AG09309 (cell line): ENCODE measurements around the gene ZFHX2.

Source experiments
- DNase-seq: peaks from one replicate; pipeline ENCODE4 v3.0.0-alpha.2; 2010; ENCODE audit warnings: low read depth
- H3K4me3 ChIP-seq: 2 replicates; pipeline ENCODE4 v1.5.1; 2011; ENCODE audit warnings: mild to moderate bottlenecking, low read depth, low read length, moderate library complexity; ENCODE audit not compliant: control insufficient read depth
- CTCF ChIP-seq: IDR thresholded peaks from 2 replicates; pipeline ENCODE4 v1.5.1; 2011; ENCODE audit warnings: mild to moderate bottlenecking, low read depth, low read length, inconsistent platforms; ENCODE audit not compliant: insufficient read depth, control insufficient read depth; ENCODE audit errors: missing control alignments

ZFHX2 gene

GRCh38 chr14:23582906-23583760 lies 31.6 kb upstream of the ZFHX2 start:
- no peak for DNase-seq
- H3K4me3 ChIP-seq = no peak overlapping the region
- TF ChIP-seq CTCF = no peak

GRCh38 chr14:23580948-23581281 lies 29.4 kb upstream of the ZFHX2 start:
- no peak for TF ChIP-seq CTCF
- DNase-seq = no peak
- no peak overlapping the region for H3K4me3 ChIP-seq

GRCh38 chr14:23580152-23580926 lies 28.8 kb upstream of the ZFHX2 start:
- TF ChIP-seq CTCF = no peak
- no peak for DNase-seq
- no peak overlapping the region for H3K4me3 ChIP-seq

GRCh38 chr14:23579739-23580138 lies 28.2 kb upstream of the ZFHX2 start:
- TF ChIP-seq CTCF = no peak
- DNase-seq = no peak
- H3K4me3 ChIP-seq = no peak overlapping the region

- no peak for TF ChIP-seq CTCF
- no peak for DNase-seq
- no peak overlapping the region for H3K4me3 ChIP-seq
Observed at GRCh38 chr14:23579311-23579630, 27.7 kb upstream of the ZFHX2 start.

- no peak for TF ChIP-seq CTCF
- no peak within 1 kb of the TSS for H3K4me3 ChIP-seq
- DNase-seq = no peak
Observed at GRCh38 chr14:23578560-23579310, 27.2 kb upstream of the ZFHX2 start, which contains the start of gene JPH4. TSS of gene JPH4 (minus strand) at chr14:23578790. CDS start at chr14:23577453, 1,337 bp downstream.
